ENCODE measurements around the gene NR1H2.
"Not testable (repeated sequence)": the region's sequence is repeated elsewhere in the genome, so short reads cannot be mapped to it uniquely, and the experiment has no call there.

Gene NR1H2

DNA sequence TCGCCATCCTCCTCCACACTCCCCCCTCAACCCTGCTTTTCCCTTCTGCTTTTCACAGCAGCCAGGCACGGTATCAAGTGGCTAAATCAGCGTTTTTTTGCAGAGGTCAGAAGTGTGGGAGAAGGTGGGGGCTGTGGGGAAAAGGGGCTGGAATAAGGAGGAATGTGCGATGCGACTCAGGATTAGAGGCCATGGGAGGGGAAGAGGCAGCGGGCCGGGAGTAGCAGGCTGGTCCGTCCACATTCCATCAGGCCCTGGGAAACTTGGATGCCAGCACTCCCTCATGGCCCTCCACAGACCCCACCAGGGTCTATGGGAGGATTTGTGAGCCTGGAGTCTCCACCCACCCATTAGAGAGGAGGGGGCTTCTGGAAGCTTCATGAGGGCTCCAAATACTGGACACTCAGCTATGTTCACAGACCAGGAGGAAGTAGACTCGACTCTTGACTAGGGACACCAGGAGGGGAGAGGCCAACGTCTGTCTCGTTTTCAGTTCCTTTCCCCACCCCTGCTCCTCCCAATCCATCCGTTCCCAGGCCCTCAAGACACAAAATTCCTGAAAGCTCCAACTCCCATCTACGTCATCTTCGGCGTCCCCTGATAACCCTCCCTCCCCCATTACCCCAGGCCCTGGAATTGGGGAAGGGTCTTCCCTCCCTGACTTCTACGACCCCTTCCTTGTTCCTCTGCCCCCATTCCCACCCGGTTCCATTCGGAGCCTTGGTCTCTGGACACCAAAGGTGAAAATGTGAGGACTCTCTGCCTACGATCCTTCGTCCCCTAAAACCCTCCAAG lies 43.8 kb upstream of the NR1H2 start:
- DNase-seq (ENCODE audit: insufficient read length) = no peak
- TF ChIP-seq POLR2AphosphoS5 (IDR thresholded peaks at IDR 0.05; ENCODE audit: low read depth, low read length) (no peak), TAF1 (IDR thresholded peaks at IDR 0.05; ENCODE audit: borderline replicate concordance, low read depth, low read length) (no peak), POLR2A (IDR thresholded peaks at IDR 0.05; ENCODE audit: low read depth, low read length) (no peak)
- FAIRE-seq = peak; percentile 60

DNA sequence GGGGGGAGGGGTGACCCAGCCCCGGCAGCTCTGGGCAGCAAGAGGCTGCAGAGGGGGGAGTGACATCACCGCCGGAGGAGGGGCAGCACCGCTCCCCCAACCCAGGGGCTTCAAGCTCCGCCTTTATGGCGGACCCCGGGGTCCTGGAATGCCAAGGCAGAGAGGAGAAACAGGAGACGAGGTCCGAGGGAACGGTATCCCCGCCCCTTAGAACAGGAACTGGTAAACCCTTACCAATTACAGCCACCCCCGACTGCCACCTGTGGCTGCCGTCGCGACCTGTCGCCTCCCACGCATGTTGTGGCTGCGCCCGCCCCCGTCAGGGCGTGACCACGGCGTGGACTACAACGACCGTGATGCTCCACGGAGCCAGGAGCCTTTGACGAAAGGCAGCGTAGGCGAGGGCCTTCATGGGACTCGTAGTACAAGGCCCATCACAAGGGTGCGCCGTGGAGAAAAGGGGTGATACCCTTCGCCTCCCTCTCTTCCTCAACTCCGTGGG lies 43.0 kb upstream of the NR1H2 start:
- TF ChIP-seq TAF1 (IDR thresholded peaks at IDR 0.05; ENCODE audit: borderline replicate concordance, low read depth, low read length) (no peak), POLR2A (IDR thresholded peaks at IDR 0.05; ENCODE audit: low read depth, low read length) (peak; percentile 55; the same call in 1 of the 2 replicates), POLR2AphosphoS5 (IDR thresholded peaks at IDR 0.05; ENCODE audit: low read depth, low read length) (no peak; the same call in 1 of the 2 replicates)
- peak; percentile 97 for FAIRE-seq
- DNase-seq (ENCODE audit: insufficient read length) = peak; percentile 76

DNA sequence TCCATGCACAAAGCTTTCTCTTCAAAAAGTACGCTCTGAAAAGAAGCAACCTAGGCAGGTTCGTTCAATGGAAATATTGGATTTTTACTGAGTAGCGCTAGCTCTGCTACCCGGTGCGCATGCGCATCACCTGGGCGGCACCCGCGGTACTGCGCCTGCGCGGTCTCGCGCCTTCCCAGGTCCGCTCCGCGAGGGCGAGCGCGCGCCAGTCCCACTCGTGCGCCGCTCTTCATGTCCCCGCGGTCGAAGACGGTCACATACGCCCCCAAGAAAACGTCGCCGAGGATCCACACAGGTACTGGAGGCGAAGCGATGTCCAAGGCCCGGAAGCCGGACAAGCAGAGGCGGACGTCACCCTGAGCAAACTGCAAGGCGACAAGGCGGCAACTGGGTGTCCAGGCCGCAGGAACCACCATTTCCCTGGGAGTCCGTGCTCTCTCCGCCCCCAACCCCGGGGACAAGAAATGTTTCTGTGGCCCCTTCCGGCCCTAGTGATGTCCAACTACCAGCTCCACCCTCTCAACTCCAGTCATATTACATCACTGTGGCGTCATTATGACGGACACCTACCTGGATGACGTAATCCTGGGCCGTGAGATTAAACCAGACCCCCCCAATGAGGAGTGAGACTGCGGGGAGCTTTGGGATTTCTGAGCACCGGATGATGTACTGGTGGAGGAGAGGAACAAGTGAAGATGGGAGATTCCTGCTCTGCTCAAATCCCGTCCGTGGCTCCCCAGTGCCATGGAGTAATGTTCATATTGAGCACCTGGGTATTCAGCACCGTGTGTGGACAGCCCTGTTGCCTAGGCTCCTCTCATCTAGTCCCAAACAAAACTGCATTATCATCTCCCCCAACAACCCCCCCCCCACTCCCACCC lies 42.3 kb upstream of the NR1H2 start:
- DNase-seq (ENCODE audit: insufficient read length) (peak; percentile 91), FAIRE-seq (no peak)
- TF ChIP-seq POLR2A (IDR thresholded peaks at IDR 0.05; ENCODE audit: low read depth, low read length) (peak; percentile 52; the same call in 1 of the 2 replicates), POLR2AphosphoS5 (IDR thresholded peaks at IDR 0.05; ENCODE audit: low read depth, low read length) (no peak), TAF1 (IDR thresholded peaks at IDR 0.05; ENCODE audit: borderline replicate concordance, low read depth, low read length) (0 out of 2 replicates have a peak, but pooled peaks have one; percentile 35)

DNA sequence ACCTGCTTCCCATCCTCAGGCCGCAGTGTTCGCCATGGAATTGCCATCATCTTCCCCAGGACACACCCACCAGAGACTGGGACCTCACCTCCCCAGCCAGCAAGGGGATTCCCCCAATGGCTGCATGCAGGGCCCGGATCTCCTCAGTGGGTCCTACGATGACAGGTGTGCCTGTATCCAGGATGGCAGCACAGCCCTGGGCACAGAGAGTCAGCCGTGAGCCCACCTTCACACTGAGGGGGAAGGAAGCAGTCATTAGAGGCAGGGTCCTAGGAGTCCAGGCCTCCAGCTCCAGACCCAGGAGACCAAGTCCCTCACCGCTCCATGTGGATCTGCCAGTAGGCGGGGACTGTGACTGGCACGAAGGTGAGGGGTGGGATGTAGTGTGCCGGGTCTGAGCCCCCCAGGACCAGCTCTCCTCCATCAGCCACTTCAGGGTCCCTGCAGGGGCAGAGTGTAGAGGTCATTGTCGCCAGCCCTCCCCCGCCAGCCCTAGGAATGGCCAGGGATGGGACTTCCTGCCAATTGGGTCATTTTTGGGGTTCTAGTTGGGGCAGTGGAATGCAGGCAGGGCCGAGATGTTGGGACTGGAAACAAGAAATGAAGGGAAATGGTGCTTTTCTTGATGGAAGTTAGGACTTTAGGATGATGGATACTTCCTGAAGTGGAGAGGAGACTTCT lies 41.4 kb upstream of the NR1H2 start:
- DNase-seq (ENCODE audit: insufficient read length) (no peak), FAIRE-seq (no peak)
- no peak for TF ChIP-seq POLR2A (IDR thresholded peaks at IDR 0.05; ENCODE audit: low read depth, low read length)
- TF ChIP-seq POLR2AphosphoS5 (IDR thresholded peaks at IDR 0.05; ENCODE audit: low read depth, low read length) = peak; percentile 36

DNA sequence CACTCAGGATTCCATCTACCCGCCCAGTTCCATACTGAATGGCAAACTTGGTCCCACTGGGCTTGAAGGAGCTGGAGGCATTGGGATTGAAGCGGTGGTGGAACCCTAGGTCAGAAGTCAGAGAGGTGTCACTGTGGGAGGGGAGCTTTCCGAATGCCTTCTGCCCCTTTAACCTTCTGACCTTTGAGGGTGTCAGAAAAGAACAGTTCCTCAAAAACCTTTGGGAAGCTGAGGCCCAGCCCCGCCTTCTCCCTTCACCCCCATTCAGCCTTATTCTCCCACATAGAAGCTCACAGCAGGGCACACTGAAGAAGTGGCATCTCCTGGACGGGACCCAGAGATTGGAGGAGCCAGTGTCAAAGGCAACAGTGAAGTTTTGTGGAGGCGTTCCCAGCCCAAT lies 39.2 kb upstream of the NR1H2 start:
- not testable (repeated sequence) for DNase-seq (ENCODE audit: insufficient read length); FAIRE-seq

DNA sequence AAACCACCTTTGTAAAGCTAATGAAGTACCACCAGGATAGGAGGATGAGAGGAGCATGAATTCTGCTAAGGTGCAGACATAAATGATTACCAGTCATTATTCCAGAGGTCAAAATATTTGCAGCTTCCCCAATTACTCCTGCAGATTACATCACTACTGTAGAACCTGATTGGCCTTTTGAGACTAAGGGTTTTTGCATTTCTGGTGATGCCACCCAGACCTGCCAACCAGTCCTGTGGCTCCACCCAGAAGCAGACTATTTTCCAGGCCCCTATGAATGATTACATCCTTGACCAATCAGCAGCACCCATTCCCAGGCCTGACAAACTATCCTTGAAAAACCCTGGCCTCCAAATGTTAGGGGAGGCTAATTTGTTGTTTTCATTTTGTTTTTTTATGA lies 35.9 kb upstream of the NR1H2 start:
- FAIRE-seq (no peak), DNase-seq (ENCODE audit: insufficient read length) (no peak)
- TF ChIP-seq TAF1 (IDR thresholded peaks at IDR 0.05; ENCODE audit: borderline replicate concordance, low read depth, low read length) (no peak), POLR2A (IDR thresholded peaks at IDR 0.05; ENCODE audit: low read depth, low read length) (no peak), POLR2AphosphoS5 (IDR thresholded peaks at IDR 0.05; ENCODE audit: low read depth, low read length) (no peak)

DNA sequence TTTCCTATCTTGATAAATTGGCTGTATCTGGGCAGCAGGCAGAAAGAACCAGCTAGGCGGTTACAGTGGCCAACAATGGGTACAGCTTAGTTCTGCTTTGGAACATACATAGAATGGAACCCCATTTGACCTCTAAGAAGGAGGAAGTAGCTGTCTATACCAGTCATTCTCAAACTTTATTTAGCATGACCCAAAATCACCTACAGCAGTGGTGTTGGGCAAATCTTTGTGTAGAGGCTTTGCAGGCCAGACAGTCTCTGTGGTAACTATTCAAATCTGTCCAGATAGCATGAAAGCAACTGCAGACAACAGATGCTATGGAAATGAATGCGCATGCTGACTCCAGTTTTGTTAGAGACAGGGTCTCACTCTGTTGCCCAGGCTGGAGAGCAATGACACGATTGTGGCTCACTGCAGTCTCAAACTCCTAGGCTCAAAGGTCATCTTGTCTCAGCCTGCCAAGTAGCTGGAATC lies 35.1 kb upstream of the NR1H2 start:
- FAIRE-seq = peak; percentile 95
- DNase-seq (ENCODE audit: insufficient read length) = no peak
- TF ChIP-seq POLR2A (IDR thresholded peaks at IDR 0.05; ENCODE audit: low read depth, low read length) (no peak; the same call in 1 of the 2 replicates), TAF1 (IDR thresholded peaks at IDR 0.05; ENCODE audit: borderline replicate concordance, low read depth, low read length) (no peak), POLR2AphosphoS5 (IDR thresholded peaks at IDR 0.05; ENCODE audit: low read depth, low read length) (peak; percentile 45; the same call in 1 of the 2 replicates)

DNA sequence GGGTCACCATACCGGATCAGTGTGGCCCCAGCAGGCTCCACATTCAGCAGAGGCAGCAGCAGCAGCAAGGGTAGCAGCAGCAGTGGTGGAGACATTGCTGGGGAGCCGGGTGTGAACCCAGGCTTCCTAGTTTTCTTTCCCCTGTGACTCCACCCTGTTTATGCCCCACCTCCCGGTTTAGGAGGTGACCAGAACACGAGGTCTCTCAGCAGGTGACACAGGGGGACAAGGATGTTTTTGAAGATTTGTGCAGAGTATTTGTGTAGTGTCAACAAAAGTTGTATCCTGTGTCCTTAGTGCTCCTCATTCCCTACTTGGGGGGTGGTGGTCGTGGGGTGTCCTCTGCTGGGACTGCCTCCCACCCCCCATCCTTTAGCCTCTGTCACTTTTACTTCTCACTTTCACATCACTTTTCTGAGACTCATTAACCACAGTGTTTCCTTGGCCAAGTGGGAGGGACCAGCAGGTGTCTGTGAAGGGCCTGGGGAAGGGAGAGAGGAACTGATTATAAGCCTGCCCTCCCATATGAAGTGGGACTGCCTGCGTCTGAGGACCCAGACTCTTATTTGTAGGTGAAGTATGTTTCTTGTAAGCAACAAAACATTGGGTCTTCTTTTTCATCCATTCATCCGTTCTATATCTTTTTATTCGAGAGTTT lies 31.5 kb upstream of the NR1H2 start:
- TF ChIP-seq POLR2A (IDR thresholded peaks at IDR 0.05; ENCODE audit: low read depth, low read length) (peak; percentile 96), TAF1 (IDR thresholded peaks at IDR 0.05; ENCODE audit: borderline replicate concordance, low read depth, low read length) (peak; percentile 84; the same call in 1 of the 2 replicates), POLR2AphosphoS5 (IDR thresholded peaks at IDR 0.05; ENCODE audit: low read depth, low read length) (peak; percentile 94)
- FAIRE-seq (peak; percentile 93), DNase-seq (ENCODE audit: insufficient read length) (no peak)

DNA sequence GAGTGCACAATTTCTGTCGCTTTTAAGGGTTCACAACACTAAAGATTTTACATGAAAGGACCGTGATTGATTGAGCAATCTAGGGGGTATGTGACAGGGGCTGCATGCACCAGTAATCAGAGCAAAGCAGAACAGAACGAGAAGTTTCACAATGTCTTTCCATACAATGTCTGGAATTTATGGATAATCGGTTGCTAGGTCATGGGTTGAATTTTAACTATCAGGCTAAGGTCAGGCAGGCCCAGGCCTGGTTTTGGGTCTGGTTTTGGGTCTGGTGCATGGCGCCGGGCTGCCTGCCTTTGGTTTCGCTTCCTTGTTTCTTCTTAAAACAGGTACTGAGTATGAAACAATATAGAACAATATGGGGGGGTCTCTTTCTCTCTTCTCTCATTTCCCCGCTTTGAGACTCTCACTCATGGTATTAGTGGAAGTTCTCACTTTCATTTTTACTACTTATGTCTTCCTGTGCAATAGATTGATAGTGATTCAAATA lies 29.1 kb upstream of the NR1H2 start:
- peak; percentile 73 for FAIRE-seq
- DNase-seq (ENCODE audit: insufficient read length) = not testable (repeated sequence)

DNA sequence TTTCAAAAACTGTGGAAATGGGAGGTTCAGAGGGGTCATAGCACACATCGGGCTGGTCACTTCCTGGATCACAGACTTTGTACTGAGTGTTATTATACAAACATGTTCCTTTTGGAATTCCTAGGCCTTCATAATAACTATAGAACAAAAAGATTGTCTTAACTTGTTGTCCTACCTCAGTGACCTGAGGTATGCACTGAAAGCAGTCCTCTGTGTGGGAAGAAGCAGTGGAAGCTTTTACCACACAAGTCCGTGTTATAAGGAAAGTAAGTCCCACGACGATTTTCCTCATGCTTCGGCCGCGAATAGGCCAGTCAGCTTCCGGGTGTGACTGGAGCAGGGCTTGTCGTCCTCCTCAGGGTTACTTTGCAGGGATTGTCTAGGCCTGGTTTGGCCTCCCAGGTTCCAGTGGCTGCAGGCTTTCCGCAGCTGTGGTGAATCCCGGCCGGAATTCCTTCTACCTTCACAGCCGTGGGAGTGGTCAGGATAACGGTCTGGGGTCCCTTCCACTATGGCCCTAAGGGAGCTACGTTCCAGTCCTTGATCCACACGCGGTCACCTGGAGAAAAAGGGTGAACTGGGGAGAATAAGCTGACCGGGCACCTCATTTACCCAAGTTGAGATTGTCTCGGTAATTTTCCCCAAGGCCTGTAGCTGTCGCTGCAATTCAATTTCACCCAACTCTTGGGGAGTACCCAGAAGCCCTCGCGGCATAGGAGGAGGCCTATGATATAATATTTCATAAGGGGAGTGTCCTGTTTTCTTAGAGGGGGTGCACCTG lies 26.8 kb upstream of the NR1H2 start:
- FAIRE-seq (no peak), DNase-seq (ENCODE audit: insufficient read length) (no peak)
- TF ChIP-seq POLR2AphosphoS5 (IDR thresholded peaks at IDR 0.05; ENCODE audit: low read depth, low read length) = no peak
- TF ChIP-seq TAF1 (IDR thresholded peaks at IDR 0.05; ENCODE audit: borderline replicate concordance, low read depth, low read length) = no peak
- TF ChIP-seq POLR2A (IDR thresholded peaks at IDR 0.05; ENCODE audit: low read depth, low read length) = no peak

Measured in GM12892 (cell line).